C4-2B (cell line): Measurements from ENCODE around the gene GJB4.

Source experiments
- ZFX ChIP-seq: fragments of 450-650 bp; IDR thresholded peaks from 2 replicates; pipeline ENCODE4 v1.6.1; 2017
- TF ChIP-seq, protein P1 (sequence below): fragments of 450-650 bp; conservative IDR thresholded peaks from 2 replicates; pipeline ENCODE4 v1.5.1; 2017; ENCODE audit warnings: mild to moderate bottlenecking

DNA sequence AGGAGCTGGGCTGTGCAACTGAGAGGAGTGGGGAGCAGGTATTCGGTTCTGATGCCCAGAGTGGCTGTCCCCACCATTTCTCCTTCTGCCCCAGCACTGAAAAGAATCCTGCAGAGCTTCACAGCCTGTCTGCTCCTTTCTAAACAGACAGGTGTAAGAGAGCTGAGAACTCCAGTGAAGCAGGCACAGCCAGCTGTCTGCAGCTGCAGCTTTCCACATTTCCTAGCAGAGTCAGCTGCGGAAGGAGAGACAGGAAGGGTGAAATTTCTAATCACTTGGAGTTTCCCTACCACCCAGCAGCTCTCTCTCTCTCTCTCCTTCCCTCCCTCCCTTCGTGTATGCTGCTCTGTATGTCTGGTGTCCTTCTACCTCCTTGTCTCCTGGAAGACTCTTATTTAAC is 45.2 kb upstream of the GJB4 start:
- TF ChIP-seq, protein P1, sequence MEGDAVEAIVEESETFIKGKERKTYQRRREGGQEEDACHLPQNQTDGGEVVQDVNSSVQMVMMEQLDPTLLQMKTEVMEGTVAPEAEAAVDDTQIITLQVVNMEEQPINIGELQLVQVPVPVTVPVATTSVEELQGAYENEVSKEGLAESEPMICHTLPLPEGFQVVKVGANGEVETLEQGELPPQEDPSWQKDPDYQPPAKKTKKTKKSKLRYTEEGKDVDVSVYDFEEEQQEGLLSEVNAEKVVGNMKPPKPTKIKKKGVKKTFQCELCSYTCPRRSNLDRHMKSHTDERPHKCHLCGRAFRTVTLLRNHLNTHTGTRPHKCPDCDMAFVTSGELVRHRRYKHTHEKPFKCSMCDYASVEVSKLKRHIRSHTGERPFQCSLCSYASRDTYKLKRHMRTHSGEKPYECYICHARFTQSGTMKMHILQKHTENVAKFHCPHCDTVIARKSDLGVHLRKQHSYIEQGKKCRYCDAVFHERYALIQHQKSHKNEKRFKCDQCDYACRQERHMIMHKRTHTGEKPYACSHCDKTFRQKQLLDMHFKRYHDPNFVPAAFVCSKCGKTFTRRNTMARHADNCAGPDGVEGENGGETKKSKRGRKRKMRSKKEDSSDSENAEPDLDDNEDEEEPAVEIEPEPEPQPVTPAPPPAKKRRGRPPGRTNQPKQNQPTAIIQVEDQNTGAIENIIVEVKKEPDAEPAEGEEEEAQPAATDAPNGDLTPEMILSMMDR: no peak
- no peak for TF ChIP-seq ZFX
